Cardiac fibroblast (primary cell): ENCODE results near the gene ARL5C.

Experiments
- DNase-seq, 2 donors: peaks; one replicate each; pipeline versions ENCODE4 v3.0.0 to v3.0.0-alpha.2; 2010; ENCODE audit warnings: low read depth in 2 of 2
- H3K4me3 ChIP-seq, 2 donors: replicated peaks in 1 of 2; 1 replicate in 1 of 2; 2 replicates in 1 of 2; pipeline ENCODE4 v1.5.1; 2011; ENCODE audit warnings: low read depth in 2 of 2, low read length in 2 of 2, mild to moderate bottlenecking in 2 of 2, moderate library complexity in 1 of 2
- TF ChIP-seq, protein P1 (sequence below): IDR thresholded peaks from one replicate; pipeline ENCODE4 v1.5.1; 2011; ENCODE audit warnings: low read depth, mild to moderate bottlenecking, low read length, inconsistent platforms

The ARL5C gene

DNA sequence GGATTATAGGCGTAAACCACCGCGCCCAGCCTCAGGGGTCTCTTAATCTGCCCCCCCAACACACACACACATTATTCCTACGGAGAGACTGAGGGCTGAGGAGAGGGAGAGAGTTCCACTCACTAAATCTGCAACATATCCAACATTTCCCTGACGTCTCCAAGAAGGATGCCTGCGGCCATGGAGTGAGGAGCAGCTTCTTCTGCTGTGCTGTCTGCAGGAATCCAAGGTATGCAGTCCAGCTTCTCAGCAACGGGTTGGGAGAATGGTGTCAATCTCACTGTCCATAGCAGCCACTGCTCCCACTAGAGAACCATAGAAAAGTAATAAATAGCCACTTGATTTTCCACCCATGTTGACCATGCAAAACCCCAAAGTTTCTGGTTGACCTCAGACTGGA lies 9.5 kb downstream of the ARL5C start:
- DNase-seq: no peak
- TF ChIP-seq, protein P1, sequence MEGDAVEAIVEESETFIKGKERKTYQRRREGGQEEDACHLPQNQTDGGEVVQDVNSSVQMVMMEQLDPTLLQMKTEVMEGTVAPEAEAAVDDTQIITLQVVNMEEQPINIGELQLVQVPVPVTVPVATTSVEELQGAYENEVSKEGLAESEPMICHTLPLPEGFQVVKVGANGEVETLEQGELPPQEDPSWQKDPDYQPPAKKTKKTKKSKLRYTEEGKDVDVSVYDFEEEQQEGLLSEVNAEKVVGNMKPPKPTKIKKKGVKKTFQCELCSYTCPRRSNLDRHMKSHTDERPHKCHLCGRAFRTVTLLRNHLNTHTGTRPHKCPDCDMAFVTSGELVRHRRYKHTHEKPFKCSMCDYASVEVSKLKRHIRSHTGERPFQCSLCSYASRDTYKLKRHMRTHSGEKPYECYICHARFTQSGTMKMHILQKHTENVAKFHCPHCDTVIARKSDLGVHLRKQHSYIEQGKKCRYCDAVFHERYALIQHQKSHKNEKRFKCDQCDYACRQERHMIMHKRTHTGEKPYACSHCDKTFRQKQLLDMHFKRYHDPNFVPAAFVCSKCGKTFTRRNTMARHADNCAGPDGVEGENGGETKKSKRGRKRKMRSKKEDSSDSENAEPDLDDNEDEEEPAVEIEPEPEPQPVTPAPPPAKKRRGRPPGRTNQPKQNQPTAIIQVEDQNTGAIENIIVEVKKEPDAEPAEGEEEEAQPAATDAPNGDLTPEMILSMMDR: no peak
- no peak overlapping the region for H3K4me3 ChIP-seq

DNA sequence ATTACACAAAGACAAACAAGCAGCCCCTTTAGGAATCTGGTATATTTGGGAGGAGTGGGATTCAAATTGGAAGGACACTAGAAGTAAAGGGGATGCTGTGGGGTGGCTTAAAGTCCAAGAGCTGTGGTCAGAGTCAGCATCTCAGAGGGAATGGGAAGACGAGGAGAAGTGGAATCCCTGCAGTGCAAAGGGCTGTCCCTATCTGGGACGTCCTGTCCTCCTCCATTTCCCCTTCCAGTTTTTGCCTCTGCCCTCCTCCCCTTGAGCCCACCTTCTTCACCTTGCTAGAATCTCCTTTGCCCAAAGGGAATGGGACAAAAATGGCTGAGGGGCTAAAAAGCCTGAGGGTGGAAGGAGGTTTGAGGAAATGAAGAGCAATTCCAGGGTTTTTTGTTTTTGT lies 10.3 kb downstream of the ARL5C start:
- no peak for DNase-seq
- TF ChIP-seq, protein P1: no peak
- no peak overlapping the region for H3K4me3 ChIP-seq

DNA sequence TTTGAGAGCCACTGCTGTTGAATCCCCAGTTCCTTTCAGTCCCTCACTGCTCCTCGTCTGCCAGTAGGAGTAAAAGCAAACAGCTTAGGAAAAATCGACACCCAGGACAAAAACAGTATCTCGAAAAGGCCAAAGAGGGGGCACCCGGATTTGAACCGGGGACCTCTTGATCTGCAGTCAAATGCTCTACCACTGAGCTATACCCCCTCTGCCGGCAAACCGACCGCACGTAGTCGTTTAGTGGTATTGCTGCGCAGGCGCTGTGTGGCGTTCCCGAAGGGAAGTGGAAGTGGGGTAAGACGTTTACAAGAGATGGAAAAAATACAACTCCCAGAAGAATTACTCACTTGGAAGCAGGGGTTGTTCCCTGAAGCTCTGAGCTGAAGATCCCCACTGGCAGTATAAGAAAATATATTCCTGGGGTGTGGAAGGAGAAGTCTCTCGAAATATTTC lies 12.3 kb downstream of the ARL5C start:
- H3K4me3 ChIP-seq: peak overlapping the region; percentile 84 to 87
- TF ChIP-seq, protein P1: peak; percentile 31
- peak; percentile 89 to 94 for DNase-seq

DNA sequence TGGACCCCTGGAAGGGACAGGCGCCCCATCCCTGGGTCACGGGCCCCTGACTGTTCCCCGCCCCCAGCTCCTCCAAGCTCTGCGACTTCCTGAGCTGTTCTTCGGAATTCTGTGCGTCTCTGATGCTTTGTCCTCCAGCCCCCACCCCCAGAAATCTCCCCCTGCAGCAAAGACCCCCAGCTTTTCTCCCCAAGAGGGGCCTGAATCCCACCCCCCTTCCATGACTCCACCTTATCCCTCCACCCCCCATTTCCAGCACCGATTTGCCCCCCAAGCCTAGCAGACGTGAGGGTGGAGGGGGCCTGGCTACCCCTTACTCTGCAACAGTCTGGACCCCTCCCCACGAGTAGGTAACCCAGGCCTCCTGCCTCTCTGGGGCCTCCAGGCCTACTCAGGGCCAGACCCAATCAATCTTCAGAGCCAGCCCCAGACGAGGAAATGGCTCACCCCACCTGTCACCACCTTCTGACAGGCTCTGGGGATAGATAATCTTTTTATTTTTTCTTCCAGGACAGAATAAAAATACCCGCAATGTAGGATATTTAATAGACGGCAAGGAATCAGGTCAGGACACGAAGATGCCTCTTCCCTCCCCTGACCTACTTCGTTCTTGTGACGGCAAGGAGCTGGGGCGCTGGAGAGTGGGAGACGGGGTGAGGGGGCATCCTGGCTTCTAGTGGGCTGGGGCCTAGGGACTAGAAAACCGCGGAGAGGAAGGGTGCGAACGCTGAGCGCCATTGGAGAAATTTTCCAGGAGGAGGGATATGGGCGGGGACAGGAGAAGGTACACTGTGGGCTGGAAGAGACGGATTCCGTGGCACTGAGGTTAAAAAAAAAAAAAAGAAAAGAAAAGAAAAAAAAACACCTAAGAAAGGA lies 13.8 kb downstream of the ARL5C start:
- DNase-seq: no peak
- TF ChIP-seq, protein P1: no peak
- H3K4me3 ChIP-seq: peak overlapping the region; percentile 54 to 87

DNA sequence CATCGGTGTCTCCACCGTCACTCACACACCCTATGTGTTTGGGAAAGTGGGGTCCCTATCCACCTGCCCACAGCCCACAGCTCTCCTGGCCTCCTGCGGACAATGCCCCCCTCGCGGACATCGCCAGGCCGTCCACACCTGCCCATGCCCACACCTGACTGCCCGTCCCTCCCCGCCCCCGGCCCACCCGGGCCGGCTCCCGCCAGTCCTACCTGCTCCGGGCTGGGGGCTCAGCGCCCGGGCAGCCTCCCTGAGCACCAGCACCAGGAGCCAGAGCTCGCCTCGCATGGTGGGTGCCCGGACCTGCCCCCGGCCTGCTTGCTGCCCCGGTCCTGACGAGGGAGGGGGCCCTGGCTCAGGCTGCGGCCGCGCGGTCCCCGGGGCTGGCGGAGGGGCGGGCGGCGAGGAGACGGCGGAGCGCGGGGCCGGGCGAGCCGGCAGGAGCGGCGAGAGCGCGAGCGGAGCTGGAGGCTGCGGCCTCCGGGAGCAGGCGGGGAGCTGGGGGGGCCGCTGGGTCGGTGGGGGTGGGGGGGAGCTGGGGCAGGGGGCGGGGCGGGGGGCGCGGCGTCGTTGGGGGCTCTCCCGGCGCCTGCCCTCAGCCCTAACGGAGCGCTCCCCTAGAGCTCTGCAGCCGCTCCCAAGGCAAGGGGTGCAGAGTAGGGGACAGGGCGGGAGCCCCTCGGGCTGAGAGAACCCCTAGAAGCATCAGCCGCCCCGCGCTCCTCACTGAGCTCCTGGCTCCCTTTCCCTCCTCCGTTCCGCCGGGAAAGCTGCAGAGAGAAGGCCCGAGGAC lies 14.6 kb downstream of the ARL5C start, which contains the start of gene PLXDC1:
TSS of gene PLXDC1 (minus strand) at position 488 of the 793 bp plus-strand sequence. CDS start at position 288, 200 bp downstream.
- DNase-seq: no peak
- TF ChIP-seq, protein P1: no peak
- peak within 1 kb of the TSS; percentile 30 to 54 for H3K4me3 ChIP-seq

DNA sequence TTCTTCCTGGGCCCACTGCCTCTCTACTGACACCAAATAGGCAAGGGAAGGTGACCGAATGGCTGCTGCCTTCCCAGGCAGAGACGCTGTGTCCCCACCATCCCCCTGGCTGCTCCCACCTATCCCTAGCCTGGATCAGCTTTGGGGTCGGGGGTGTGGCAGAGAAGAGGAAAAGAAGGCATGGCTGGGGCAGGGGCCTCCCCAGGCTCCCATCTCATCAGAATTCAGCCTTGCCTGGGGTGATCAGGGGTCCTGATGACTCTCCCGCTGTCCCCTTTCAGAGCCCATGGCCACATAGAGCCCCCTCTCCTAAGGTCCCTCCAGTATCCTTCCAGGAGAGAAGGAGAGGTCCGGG lies 15.2 kb downstream of the ARL5C start:
- no peak for DNase-seq
- no peak overlapping the region for H3K4me3 ChIP-seq
- TF ChIP-seq, protein P1: no peak
